Stimulated activated memory B cell treated with anti-CD40 and anti-IgM and Interleukin-4, amounts not matched to agents 10 μg/mL and 1 μg/mL and 100 μg/mL, for 72 hours (primary cell): ENCODE data around the gene VDR.

ENCODE experiments used
- ATAC-seq: fragments of 150-1000 bp; cut with Tn5 transposase; 2 replicates; pipeline ENCODE4 v1.10.0; 2021
- H3K27ac Mint-ChIP-seq: one replicate; pipeline ENCODE4 v1.8.0; 2022; ENCODE audit warnings: mild to moderate bottlenecking, mixed read lengths
- H3K27me3 Mint-ChIP-seq: one replicate; pipeline ENCODE4 v1.8.0; 2022; ENCODE audit warnings: mixed read lengths
- H3K36me3 Mint-ChIP-seq: one replicate; pipeline ENCODE4 v1.8.0; 2022; ENCODE audit warnings: mixed read lengths
- H3K4me1 Mint-ChIP-seq: one replicate; pipeline ENCODE4 v1.8.0; 2022; ENCODE audit warnings: mixed read lengths
- H3K4me3 Mint-ChIP-seq: one replicate; pipeline ENCODE4 v1.8.0; 2022; ENCODE audit warnings: mild to moderate bottlenecking, moderate library complexity, mixed read lengths
- H3K9me3 Mint-ChIP-seq: one replicate; pipeline ENCODE4 v1.8.0; 2022; ENCODE audit warnings: mixed read lengths

The VDR gene

DNA sequence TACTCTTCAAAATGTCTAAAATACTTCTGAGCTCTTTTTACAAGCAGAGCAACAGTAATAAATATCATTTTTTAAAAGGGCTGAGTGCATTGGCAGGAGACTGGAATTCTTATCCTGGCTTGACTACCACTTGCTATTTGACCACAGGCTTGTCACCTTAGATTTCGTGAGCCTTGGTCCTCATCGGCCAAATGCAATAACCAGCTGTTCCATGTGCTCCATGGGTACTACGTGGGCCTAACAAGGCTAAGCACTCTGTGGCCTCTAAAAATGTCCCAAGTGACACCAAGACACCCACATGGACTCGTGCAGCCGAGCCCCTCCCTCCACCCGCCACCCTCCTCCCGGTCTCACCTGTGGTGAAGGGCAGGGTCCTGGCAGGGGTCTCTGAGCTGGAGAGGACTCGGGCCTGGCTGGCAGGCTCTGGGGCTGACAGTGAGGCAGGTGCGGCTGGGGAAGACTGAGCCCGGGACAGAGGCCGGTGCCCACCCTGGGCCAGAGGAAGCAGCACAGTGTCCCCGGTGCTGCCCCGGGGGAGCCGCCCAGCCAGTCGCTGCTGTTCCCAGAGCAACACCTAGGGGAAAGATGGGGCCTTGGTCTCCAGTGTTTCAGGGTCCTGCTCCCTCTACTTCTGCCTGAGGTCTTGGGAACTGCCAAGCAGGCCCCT is 111.6 kb downstream of the VDR start:
- Mint-ChIP-seq H3K9me3 (no peaks in the 10 kb centered on the region), H3K27ac (no peak overlapping the region), H3K27me3 (no peaks in the 10 kb centered on the region), H3K36me3 (peaks cover 75% of the 10 kb centered on the region), H3K4me1 (peaks cover 9% of the 10 kb centered on the region), H3K4me3 (no peak overlapping the region)
- no peak for ATAC-seq

DNA sequence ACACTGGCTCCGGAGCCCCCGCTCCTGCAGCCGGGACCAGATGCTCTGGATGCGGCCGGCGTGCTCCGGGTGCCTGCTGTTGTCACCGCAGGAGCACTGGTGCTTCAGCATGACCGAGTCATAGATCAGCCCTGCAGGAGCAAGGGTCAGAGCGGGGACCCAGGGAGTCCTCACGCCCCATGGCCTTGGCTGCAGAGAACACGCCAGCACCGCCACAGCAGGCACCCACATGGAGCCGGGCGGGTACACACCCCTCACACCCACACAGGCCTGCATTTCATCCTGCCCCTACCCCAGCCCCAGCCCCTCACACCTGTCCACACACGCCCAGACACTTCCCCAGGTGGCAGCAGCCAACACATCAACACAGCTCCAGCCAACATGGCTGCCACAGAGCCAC is 112.9 kb downstream of the VDR start:
- ATAC-seq, result no peak
- peaks cover 75% of the 10 kb centered on the region for H3K36me3 Mint-ChIP-seq
- no peaks in the 10 kb centered on the region for H3K4me1 Mint-ChIP-seq
- no peaks in the 10 kb centered on the region for H3K27me3 Mint-ChIP-seq
- H3K27ac Mint-ChIP-seq, result no peak overlapping the region
- no peaks in the 10 kb centered on the region for H3K9me3 Mint-ChIP-seq
- no peak overlapping the region for H3K4me3 Mint-ChIP-seq
